HG03175 (cell line): ENCODE measurements around the gene PRM2.
"Not testable (repeated sequence)": the region's sequence is repeated elsewhere in the genome, so short reads cannot be mapped to it uniquely, and the experiment has no call there.

Experiments
- ATAC-seq: cut with Tn5 transposase; IDR thresholded peaks from one replicate; pipeline ENCODE4 v1.9.1; 2021; ENCODE audit warnings: mild to moderate bottlenecking, moderate library complexity; ENCODE audit not compliant: unreplicated experiment

The PRM2 gene

DNA sequence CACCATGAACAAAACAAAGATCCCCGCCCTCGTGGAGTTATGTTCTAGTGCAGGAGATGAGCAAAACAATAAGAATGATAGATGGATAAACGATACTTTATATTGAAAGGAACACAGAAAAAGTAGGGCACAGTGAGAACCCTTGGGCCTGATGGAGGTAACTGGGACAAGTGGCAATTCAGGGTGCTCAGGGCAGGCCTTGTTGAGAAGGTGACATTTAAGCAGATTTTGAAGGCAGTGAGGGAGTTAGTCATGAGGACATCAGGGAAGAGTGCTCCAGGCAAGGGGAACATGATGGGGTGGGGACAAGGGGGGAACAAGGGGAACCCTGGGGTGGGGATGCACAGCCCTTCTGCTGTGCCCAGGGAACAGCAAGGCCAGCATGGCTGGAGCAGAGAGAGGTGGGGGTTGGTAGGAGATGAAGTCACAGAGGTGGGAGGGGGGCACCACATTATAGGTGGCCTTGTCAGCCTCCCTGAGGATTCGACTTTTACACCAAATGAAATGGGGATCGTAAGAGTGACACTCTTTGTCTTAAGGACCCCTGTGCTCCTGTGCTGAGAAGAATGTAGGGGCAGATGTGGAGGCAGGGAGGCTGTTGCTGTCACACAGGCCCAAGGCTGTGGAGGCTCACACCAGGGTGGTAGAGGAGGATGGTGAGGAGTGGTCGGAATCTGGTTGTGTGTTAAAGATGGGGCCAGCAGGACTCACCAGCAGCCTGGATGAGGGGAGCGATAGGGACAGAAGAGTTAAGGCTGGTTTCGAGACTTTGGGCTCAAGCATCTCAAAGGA is 14.0 kb upstream of the PRM2 start:
- ATAC-seq, result no peak

DNA sequence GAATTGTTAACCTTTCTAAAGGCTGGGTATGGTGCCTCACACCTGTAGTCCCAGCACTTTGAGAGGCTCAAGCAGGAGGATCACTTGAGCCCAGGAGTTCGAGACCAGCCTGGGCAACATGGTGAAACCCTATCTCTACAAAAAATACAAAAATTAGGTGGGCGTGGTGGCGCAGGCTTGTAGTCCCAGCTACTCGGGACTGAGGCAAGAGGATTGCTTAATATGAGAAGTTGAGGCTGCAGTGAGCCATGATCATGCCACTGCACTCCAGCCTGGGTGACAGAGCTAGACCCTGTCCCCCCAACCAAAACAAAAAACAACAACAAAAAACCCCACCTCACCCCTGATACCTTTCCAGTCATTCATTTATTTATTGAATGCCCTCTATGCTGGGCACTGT is 13.4 kb upstream of the PRM2 start:
- not testable (repeated sequence) for ATAC-seq

DNA sequence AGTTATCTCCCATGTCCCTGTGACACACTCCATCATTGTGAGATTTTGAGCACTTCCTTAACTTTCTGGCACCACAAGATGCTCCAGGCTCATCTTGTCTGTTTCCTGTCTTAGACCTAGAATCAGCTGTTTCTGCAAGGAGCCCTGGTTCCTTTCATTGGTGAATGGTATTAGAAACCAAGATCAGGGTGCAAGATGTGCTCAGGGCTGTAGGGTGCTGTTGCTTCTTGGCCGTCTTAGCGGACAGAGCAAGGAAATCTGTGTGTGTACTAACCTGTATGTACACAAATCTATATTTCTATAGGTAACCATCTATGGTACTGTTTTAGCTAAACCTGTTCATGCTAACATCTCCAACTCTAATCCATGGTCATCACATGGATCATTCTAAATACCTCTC is 12.9 kb upstream of the PRM2 start:
- no peak for ATAC-seq

DNA sequence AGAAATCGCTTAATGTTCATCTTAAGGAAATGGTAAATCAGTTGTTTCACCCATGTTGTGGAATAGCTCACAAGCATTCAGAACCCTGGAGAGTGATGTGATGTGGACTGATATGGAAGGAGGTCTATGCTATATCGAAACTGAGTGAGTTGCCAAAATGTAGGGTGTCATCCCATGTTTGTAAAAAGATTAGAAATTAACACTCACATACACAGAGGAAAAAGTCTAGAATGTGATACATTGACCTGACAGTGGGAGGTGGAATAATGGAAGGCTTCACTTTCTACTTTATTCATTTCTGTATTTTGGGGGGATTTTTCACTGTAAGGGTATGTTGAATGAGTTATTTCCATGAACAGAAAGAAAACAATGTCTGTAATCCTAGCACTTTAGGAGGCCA is 9.6 kb upstream of the PRM2 start:
- no peak for ATAC-seq

DNA sequence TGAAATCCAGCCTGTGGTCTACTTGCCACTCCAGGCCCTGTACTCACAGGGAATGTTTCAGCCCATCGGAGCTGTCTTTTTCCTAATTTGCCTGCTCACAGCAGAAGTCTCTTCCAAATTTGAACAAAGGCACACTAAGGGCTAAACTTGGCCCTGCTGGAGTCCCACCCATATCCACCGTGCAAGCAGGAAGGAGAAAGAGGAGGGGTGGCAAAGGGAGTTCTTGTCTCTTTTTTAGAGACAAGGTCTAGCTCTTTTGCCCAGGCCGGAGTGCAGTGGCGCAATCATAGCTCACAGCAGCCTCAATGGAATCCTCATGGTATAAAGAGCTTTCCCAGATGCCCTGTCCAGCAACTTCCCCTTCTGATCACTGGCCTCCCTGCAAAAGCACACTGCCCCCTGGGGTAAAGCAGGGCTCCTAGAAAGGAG is 7.6 kb upstream of the PRM2 start:
- ATAC-seq, result no peak

DNA sequence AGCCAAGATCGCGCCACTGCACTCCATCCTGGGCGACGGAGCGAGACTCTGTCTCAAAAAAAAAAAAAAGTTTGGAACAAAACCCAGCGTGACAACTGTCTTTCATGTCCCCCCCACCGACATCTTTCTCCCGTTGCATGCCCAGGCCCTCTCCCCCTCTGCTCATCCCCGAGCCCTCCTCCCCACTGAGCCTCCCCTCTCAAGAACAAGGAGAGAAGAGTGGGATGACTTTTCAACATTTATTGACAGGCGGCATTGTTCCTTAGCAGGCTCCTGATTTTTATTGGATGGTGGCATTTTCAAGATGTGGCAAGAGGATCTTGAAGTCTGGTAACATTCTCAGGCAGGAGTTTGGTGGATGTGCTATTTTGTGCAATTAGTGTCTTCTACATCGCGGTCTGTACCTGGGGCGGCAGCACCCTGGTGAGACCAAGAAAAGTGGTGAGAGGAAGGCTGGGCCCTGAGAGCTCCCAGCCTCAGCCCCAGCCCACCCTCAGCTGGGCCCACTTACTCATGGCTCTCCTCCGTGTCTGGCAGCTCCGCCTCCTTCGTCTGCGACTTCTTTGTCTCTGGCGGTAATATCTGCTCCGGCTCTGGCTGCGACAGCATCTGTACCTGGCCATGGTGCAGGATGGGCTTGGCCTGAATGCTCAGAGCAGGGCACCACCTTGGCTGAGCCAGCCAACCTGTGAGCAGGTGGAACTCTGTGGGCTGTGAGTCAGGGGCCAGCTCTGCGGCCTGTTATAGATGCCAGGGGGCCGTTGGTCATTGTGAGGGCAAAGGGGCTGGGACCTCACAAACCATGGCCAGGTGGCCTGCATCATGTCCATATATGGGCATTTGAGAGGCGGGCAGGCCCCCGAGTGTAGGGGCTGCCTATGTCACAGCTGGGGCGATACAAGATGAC is 4.6 kb upstream of the PRM2 start, which contains the start of gene PRM1:
PRM1 (minus strand) TSS at position 715 of the 907 bp plus-strand sequence; CDS start at position 623, 92 bp downstream.
- ATAC-seq, result no peak

DNA sequence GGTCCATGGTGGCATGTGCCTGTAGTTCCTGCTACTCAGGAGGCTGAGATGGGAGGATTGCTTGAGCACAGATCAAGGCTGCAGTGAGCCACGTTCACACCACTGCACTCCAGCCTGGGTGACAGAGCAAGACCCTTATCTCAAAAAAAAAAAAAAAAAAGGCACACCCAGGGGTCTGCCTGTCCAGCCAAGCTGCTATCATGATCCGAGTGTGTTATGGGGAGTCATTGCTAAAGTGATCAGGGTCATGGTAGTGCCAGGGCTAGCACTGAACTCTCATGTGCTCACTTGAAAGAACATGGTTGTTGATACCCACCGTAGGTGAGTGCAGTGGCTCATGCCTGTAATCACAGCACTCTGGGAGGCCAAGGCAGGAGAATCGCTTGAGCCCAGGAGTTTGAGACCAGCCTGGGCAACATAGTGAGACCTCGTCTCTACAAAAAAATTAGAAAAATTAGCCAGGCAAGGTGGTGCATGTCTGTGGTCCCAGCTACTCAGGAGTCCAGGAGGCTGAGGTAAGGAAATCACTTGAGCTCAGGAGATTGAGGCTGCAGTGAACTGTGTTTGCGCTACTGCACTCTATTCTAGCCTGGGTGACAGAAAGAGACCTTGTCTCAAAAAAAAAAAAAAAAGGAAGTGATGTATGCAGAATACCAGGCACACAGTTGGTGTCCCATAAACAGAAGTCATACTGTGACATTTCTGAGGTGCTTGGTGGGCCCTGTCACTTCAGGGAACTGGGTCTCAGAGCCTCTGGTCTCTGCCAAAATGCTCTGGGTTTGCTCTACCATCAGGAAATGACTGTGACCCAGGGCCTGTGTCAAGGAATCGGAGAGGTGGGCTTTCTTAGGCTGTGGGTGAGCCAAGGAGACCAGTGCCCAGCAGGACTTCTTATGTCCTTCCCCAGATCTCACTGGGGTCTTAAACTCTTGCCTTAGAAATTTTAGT is 2.7 kb upstream of the PRM2 start:
- ATAC-seq, result no peak

DNA sequence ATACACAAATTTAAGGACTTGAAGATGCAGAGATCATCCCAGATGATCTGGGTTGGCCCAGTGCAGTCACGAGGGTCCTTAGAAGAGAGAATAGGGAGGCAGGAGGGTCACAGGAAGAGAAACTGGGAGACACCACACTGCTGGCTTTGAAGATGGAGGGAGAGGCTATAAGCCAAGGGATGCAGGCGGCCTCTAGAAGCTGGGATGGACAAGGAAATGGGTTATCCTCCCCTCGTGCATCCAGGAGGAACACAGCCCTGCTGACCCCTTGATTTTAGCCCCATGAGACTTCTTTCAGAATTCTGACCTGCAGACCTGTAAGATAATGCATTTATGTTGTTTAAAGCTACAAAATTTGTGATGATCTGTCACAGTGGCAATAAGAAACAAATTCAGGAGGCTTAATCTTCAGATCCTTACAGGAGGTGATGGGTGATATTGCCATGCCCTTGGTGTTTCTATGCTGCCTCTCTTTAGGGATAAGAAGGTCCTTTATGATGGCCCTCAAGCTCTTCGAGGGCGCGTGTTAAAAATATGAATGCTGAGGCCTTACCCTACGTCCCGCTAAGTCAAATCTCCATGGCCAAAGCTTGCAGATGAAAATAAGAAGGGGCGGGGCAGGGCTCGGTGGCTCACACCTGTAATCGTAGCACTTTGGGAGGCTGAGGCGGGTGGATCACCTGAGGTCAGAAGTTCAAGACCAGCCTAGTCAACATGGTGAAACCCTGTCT is 1.5 kb upstream of the PRM2 start:
- ATAC-seq, result no peak

DNA sequence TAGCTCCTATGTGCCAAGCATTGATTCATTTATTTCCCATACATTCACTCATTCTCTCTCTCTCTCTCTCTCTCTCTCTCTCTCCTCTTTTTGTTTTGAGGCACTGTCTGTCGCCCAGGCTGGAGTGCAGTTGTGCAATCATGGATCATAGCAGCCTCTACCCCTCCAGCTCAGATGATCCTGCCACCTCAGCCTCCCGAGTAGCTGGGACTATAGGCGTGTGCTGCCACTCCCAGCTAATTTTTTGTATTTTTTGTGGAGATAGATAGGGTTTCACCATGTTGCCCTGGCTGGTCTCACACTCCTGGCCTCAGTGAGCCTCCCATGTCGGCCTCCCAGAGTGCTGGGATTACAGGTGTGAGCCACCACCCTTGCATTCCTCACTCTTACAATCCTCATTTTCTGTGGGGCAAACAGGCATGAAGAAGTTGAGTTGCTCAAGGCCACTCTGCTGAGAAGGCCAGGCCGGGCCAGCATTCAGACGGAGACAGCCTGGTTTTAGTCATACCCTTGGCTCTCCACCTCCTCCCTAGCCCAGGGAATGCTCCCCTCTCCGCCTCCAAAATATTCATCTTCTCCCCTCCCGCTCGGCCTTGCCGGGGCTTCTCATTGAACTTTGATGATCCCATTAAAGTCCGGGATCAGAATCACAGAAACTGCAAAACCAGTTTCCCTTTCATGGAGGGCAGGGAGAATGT is 765 bp upstream of the PRM2 start:
- no peak for ATAC-seq

DNA sequence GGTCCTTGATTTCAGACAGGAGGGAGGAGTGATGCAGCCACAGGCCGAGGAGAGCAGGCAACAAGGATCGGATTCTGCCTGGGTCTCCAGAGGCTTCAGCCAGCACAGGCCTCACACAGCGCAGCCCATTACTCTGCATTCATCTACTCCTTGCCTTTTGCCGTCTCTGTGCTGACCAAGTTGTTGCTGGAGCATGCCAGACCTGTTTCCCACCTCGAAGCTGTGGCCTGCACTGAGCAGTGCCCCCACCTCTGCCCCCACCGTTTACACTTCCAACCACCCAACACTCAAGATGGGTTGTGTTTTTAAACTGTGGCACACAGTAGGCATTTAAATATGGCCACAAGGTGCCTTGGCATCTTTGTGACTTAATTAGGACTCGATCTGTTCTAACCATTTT is 1.3 kb downstream of the PRM2 start:
- ATAC-seq, result no peak

DNA sequence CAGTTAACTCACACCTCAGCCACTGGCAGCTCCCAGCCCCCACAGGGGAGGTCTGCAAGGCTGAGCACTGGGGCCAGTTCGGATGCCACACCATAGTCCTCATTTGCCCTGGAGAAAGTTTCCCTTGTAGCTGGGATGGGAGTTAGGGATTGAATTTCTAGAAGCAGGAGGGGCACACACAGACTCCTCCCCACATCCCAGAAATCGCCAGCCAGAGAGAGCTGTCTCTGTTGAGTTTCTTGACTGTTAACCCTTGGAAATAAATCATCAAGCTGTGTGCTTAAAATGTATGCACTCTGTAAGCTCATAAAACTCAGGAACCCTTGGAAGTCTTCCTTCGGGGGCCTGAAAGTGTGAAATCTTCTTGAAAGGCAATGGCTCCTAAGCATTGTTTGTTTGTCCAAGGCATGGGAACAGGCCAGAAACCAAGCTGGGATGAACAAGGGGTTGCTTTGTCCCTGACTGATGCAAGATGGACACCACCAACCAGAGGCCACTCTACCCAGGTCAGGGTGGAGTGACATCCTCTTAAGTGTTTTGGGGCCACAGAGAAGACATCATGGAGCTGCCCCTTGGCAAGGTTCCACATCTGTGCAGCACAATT is 2.5 kb downstream of the PRM2 start:
- ATAC-seq, result no peak

DNA sequence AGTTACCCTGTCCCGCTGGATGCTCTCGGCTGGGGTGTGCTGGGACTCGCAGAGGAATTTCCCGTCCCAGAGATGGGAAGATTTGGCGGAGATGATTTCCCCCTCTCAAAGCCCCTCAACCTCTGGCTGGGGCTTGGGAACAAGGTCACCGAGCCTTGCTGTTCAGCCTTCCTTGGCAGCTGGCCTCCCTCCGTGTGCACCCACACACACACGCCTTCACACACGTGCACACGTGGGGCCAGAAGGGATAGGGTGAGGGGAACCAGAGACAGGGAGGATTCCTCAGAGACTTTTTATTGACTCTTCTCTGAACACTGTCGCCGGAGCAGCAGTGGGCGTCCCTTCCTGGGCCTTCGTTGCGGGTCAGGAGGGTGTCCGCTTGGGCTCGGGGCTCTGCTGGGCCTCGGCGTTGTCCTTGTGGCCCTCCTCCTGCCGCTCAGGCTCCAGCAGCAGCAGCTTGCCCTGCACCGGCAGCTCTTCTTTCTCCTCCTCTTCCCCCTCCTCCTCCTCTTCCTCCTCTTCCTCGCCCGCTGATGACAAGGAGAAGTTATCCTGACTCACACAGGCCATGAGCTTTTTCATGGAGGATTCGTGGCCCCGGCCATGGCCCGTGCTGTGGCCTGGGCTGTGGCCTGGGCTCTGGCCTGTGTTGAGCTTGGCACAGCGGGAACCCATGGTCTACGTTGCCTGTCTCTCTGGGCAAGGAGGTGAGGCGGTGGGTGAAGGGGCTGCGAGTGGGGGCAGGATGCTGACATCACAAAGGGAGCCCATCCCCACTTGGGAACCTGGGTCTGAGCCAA is 3.2 kb downstream of the PRM2 start, which contains the start of gene PRM3:
PRM3 (minus strand) TSS at position 709 of the 800 bp plus-strand sequence; CDS start at position 675, 34 bp downstream.
- no peak for ATAC-seq

DNA sequence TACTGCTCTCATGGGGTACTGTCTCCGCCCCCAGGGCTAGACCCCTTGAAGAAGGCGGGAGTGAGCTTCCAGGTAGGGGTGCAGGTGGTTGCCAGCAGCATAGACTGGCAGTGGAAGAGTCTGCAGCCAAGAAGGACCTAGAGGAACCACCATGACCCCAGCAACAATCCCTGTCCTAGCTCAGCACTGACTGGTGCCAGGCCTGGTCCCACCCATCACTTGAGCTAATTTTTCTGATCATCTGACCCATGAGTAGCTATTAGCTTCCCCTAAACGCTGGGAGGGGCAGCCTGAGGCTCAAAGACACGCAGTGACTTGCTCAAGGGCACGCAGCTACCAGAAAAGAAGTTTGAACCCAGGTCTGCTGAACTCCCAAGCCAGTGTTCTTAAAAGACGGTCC is 3.8 kb downstream of the PRM2 start:
- no peak for ATAC-seq

DNA sequence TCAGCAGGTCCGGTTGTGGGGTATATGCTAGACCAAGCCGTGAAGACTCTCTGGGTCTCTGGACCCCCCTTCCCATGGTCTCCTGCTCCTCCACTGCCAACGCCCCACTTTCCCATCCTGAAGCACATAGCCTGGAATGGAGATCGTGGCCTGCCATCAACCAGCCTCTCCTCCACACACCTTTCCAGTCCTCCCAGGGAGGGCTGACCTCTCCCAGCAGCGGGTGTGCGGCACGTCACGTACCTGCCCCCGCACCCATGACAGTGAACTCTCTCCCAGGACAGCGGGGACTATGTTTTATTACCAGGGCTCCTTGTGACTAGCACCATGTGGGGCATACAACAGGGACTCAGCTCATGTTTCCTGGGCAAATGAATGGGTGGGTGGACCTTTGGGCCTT is 4.7 kb downstream of the PRM2 start:
- ATAC-seq, result no peak

DNA sequence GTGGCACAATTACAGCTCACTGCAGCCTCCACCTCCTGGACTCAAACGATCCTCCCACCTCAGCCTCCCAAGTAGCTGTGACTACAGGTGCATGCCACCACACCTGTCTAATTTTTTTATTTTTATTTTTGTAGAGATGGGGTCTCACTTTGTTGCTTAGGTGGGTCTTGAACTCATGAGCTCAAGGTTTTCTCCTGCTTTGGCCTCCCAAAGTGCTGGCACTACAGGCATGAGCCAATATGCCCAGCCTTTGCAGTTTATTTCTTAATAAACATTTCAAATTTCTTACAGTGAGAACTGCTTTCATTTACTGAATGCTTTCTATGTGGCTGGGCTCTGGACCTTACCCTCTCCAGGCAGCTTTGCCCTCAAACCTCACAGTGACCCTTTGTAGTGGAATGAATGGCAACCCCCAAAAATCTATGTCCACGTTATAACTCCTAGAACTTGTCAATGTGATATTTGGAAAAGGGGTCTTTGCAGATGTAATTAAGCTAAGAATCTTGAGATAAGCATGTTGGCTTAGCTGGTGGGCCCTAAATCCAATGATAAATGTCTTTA is 5.6 kb downstream of the PRM2 start:
- ATAC-seq, result no peak

DNA sequence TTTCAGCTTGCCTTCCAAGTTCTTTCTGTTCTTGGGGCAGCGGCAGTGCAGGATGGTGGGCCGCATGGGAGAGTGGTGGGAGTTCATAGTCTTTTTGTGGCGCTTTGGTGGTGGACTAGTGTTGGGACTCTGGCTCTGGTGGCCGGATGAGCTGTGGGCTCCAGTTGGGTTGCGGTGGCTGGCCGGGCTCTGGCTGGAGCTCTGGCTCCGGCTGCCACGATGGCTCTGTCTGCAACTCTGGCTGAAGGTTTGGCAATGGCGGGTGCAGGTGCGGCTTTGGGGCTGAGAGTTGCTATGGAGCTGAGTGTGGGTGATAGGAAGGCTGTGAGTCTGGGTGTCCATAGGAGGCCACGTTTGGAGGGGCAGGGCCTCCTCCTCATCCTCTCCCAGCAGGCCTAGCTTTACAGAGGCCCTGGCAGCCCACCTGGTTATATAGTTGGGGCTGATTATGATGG is 7.3 kb downstream of the PRM2 start, which contains the start of gene TNP2:
TNP2 (minus strand) TSS at position 405 of the 455 bp plus-strand sequence; CDS start at position 342, 63 bp downstream.
- no peak for ATAC-seq

DNA sequence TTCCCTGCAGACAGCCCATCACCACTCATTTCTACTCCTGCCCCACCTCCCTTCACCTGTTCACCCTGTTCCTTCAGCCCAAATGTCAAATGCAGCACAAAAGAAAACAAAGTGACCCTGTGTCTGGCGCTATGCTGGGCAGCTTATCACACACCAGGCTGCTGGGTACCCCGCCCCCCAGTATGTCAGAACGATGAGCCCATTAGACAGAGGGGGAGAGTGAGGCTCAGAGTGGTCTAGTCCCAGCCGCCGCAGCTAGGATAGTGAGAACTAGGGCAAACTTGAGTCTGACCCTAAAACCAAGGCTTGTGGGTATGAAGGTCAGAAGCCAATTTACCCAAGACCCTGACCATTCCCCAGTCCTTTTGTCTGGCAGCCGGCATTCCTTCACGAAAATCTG is 11.2 kb downstream of the PRM2 start:
- ATAC-seq, result no peak
